Muscle of arm (tissue), 14 donors: ENCODE measurements around the gene FRMD6. TPM values are rescaled to one million over a fixed set of nuclear protein-coding genes. Genes with fewer than 3 reads are reported as not detected.
A peak's percentile ranks its signal among the peaks of the same experiment; 100 is the strongest.

ENCODE experiments used
- DNase-seq: peaks from one replicate; pipeline ENCODE4 v3.0.0-alpha.2; 2013
- long read RNA-seq, 11 donors: transcript quantifications; one replicate each; lab custom pipeline, GENCODE V29; 2026
- polyA plus RNA-seq, 12 donors: library from polyadenylated mRNA; unstranded; fragments of 120-200 nt; gene quantifications; one replicate each; pipeline ENCODE4 v1.2.1, GENCODE V29; 2013; ENCODE audit not compliant: insufficient read length in 12 of 12

The FRMD6 gene
- 10 to 100 TPM in 11 of 12 donors, not detected in 1; 16.4 to 53.5 (median 30.2) TPM for polyA plus RNA-seq
- long read RNA-seq, donor 1, partial matches to known transcripts = 0 of 8 reads
- long read RNA-seq, donor 1, other reads (novel, unspliced or antisense) = 8 of 8 reads
- long read RNA-seq, donor 2, partial matches to known transcripts = 0 of 2 reads
- long read RNA-seq, donor 2, other reads (novel, unspliced or antisense) = 0 of 2 reads
- long read RNA-seq, donor 3, full-length matches to known transcripts = 1 of 1 reads
- long read RNA-seq, donor 3, partial matches to known transcripts = 0 of 1 reads
- long read RNA-seq, donor 3, other reads (novel, unspliced or antisense) = 0 of 1 reads
- long read RNA-seq, donor 4 = 0 reads
- long read RNA-seq, donor 5, full-length matches to known transcripts = 7 of 7 reads
- long read RNA-seq, donor 5, partial matches to known transcripts = 0 of 7 reads
- long read RNA-seq, donor 5, other reads (novel, unspliced or antisense) = 0 of 7 reads
- long read RNA-seq, donor 6, full-length matches to known transcripts = 3 of 3 reads
- long read RNA-seq, donor 6, partial matches to known transcripts = 0 of 3 reads
- long read RNA-seq, donor 6, other reads (novel, unspliced or antisense) = 0 of 3 reads
- long read RNA-seq, donor 7, full-length matches to known transcripts = 1 of 1 reads
- long read RNA-seq, donor 7, partial matches to known transcripts = 0 of 1 reads
- long read RNA-seq, donor 7, other reads (novel, unspliced or antisense) = 0 of 1 reads
- long read RNA-seq, donor 8, full-length matches to known transcripts = 5 of 5 reads
- long read RNA-seq, donor 8, partial matches to known transcripts = 0 of 5 reads
- long read RNA-seq, donor 8, other reads (novel, unspliced or antisense) = 0 of 5 reads
- long read RNA-seq, donor 9, full-length matches to known transcripts = 5 of 5 reads
- long read RNA-seq, donor 9, partial matches to known transcripts = 0 of 5 reads
- long read RNA-seq, donor 9, other reads (novel, unspliced or antisense) = 0 of 5 reads
- long read RNA-seq, donor 10, full-length matches to known transcripts = 4 of 4 reads
- long read RNA-seq, donor 10, partial matches to known transcripts = 0 of 4 reads
- long read RNA-seq, donor 10, other reads (novel, unspliced or antisense) = 0 of 4 reads
- long read RNA-seq, donor 11, full-length matches to known transcripts = 4 of 52 reads
- long read RNA-seq, donor 11, partial matches to known transcripts = 48 of 52 reads
- long read RNA-seq, donor 11, other reads (novel, unspliced or antisense) = 0 of 52 reads

GRCh38 chr14:51651388-51652167 is at the start of gene FRMD6:
Gene FRMD6, plus strand, starts transcription at chr14:51651910. Its CDS starts 37,927 bp downstream, at chr14:51689837.
- DNase-seq = peak; percentile 91

GRCh38 chr14:51602310-51602709 is 49.4 kb upstream of the FRMD6 start:
- DNase-seq = no peak

- DNase-seq = no peak
Measured at GRCh38 chr14:51603495-51603894, 48.2 kb upstream of the FRMD6 start.

GRCh38 chr14:51604073-51604472 is 47.6 kb upstream of the FRMD6 start:
- DNase-seq = no peak

GRCh38 chr14:51605575-51605974 is 46.1 kb upstream of the FRMD6 start:
- DNase-seq = no peak

GRCh38 chr14:51607711-51608110 is 44.0 kb upstream of the FRMD6 start:
- peak; percentile 43 for DNase-seq

GRCh38 chr14:51609251-51609954 is 42.3 kb upstream of the FRMD6 start:
- no peak for DNase-seq

GRCh38 chr14:51609955-51610283 is 41.8 kb upstream of the FRMD6 start:
- DNase-seq = no peak

- no peak for DNase-seq
Measured at GRCh38 chr14:51610771-51611170, 40.9 kb upstream of the FRMD6 start.

GRCh38 chr14:51612449-51612848 is 39.3 kb upstream of the FRMD6 start:
- DNase-seq = no peak

- DNase-seq = no peak
Measured at GRCh38 chr14:51613416-51613815, 38.3 kb upstream of the FRMD6 start.

- no peak for DNase-seq
Measured at GRCh38 chr14:51614707-51615106, 37.0 kb upstream of the FRMD6 start.

- no peak for DNase-seq
Measured at GRCh38 chr14:51616256-51616655, 35.5 kb upstream of the FRMD6 start.

- no peak for DNase-seq
Measured at GRCh38 chr14:51616724-51617409, 34.8 kb upstream of the FRMD6 start.

GRCh38 chr14:51619561-51619960 is 32.1 kb upstream of the FRMD6 start:
- no peak for DNase-seq

GRCh38 chr14:51620056-51620455 is 31.7 kb upstream of the FRMD6 start:
- DNase-seq = no peak

GRCh38 chr14:51621654-51622053 is 30.1 kb upstream of the FRMD6 start:
- DNase-seq = no peak

GRCh38 chr14:51622376-51622775 is 29.3 kb upstream of the FRMD6 start:
- DNase-seq = no peak

GRCh38 chr14:51624955-51625569 is 26.6 kb upstream of the FRMD6 start:
- no peak for DNase-seq

GRCh38 chr14:51626185-51626584 is 25.5 kb upstream of the FRMD6 start:
- DNase-seq = no peak
